Peyer's patch (tissue), 4 donors: Measurements from ENCODE around the gene KANSL2.

Experiments
- CTCF ChIP-seq, 6 experiments: fragments of 450-650 bp in 4 of 6; fragments of 200-600 bp in 2 of 6; sonication (generic) in 1 of 6; IDR thresholded peaks; one replicate each; pipeline ENCODE4 v1.5.1; 2017 to 2019; ENCODE audit warnings: antibody characterized with exemption in 6 of 6, mild to moderate bottlenecking in 3 of 6, moderate library complexity in 1 of 6
- POLR2A ChIP-seq, 2 donors: fragments of 450-650 bp; IDR thresholded peaks; one replicate each; pipeline ENCODE4 v1.5.1; 2017; ENCODE audit warnings: antibody characterized with exemption in 2 of 2, mild to moderate bottlenecking in 2 of 2, moderate library complexity in 2 of 2

DNA sequence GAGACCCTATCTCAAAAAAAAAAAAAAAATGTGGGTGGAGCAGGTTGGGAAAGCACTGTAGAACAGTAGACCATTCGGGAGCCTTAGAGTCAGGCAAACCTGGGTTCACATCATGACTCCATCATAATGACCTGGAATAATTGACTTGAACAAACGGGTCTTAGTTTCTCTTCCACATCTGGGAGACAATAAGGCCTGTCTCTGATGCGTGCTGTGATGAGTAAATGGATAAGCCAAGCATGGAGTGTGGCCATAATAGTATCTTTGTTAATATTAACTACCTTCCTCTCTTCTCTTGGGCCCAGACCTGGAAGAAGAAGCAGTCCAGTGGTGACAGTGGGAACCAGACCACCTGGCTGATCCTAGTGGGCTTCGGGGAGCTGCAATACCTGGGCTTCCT, 54.5 kb downstream of the KANSL2 start:
- TF ChIP-seq POLR2A (IDR thresholded peaks at IDR 0.05) (no peak), CTCF (IDR thresholded peaks at IDR 0.05) (no peak)
